ENCODE results near the gene LPCAT1.

LPCAT1 gene

DNA sequence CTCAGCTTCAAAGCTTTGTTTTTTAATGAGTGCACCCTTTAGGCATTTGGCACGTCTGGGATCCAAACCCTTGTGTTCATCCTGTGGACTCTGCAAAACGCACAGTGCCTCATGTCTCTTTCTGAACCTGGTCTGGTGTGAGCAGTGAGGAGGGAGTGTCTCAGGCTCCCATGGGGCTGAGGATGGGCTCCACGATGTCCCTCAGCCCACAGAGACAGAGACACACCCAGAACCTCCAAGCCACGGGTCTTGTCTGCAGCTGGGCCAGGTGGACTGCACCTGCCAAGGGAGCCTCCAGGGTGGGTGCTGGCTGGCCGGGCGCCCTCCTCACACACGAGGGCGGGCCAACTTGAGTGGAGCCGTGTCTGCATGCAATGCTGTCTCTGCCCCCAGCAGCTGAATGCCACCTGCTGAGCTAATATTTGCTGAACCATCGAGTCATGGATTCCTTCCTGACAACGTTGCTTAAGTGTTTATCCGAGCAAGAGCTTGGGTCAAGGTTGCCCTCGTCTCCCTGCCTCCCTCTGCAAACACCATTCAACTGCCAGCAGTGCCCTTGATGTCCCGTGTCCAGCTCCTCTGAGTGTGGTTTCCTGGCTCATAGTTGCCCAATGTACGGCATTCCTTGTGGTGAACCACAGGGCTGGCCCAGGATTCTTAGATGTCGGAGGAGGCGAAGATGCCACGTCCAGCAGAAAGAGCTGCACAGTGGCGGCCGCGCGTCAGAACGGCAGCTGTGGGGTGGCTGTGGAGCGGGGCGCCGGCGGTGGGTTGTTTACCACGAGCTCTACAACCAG is 31.4 kb upstream of the LPCAT1 start:
- peak; percentile 38 for DNase-seq (ENCODE audit: low spot score)

DNA sequence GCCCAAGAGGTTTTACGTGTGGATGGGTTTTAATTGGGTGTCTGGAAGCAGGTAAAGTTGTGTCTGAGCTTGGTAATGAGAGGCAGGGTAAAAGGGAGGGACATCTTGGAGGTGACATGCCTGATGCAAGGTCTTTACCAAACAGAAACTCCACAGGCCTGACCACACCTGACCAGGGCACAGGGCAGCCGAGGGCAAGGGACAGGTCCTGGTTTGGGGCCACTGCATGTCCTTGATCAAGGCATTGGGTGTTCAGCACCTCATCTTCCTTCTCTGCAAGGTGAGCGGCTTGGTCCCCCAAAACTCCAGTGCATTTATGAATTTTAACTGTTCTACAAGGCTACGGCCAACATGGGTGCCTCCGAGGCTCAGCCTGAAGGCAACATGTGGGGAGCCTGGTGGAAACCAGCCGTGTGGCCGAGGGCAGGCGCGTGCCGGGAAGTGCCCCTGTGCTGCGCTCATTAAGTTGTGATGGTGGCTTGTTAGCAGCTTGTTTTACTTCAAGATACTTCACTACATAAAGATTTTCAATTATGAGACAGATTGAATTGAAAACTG is 30.7 kb upstream of the LPCAT1 start:
- DNase-seq (ENCODE audit: low spot score) = peak; percentile 34

DNA sequence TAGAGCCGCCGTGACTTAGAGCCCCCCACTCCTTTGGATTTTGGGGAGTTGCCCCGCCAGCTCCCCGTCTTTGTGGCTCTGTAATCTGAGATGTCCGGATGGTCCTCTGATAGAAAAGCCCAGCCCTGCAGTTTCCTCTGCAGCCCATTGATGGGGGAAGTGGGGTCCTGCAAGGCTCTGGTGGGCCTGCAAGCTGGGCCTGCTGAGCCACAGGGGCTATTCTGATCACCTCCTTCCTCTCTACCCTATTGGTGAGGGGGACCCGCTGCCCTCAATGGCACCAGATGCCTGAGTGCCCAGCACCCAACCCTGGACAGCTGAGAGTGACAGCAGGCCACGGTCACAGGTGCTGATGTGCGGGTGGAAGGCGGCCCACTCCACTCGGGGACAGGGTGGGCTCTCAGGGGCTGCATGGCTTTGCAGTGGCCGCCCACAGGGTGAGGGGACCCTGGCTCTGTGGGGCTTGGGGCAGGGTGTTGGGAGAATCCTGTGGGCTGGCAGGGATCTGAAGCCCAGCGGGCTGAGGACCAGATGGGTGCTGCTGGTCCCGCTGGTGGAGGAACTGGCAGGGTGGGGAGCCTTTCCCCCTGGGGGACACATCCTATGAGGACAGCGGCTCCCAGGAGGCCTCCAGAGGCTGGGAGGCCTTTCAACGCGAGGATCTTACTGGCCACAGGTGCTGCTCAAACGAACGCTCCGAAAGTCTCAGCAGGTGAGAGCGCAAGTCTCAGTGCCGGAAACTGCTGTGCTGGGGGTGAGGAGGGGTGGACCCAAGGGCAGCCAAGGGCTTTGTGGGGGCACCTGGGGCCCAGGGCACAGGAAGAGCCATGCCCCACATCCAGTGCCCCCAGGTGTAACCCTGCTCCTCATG is 30.0 kb upstream of the LPCAT1 start:
- DNase-seq (ENCODE audit: low spot score) = peak; percentile 44

DNA sequence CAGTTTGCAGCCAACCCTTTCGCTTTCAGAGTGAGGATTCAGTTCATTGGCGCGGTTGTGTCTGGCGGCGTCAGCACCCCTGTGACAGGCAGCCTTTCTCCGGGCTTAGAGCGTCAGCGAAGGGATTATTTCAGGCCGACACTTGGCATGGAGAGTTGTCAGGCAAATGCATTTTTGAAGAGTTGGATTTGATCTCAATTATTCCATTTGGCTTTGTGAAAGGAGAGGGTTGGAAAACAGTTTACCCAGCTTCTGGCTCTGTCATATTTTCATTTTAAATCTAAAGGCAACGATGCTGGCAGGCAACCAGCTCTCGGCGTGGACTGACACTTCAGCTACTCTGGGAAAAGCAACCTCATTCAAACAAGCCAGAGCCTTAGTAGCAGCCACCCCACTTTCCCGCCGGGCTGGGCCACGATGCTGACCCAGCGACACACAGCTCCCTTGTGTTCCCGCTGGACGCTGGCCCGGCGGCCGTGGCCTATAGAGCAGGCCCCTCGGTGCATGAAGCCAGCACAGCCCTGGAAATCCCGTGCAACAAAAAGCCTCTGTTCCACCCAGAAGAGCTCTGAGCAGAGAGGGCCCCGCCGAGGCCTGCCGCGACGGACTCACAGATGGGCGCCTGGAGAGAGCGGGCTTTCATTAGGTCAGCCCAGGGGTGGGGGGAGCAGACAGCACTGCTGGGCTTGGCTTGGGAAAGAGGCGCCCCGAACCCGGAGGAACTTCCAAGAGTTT is 28.9 kb upstream of the LPCAT1 start:
- peak; percentile 68 for DNase-seq (ENCODE audit: low spot score)

DNA sequence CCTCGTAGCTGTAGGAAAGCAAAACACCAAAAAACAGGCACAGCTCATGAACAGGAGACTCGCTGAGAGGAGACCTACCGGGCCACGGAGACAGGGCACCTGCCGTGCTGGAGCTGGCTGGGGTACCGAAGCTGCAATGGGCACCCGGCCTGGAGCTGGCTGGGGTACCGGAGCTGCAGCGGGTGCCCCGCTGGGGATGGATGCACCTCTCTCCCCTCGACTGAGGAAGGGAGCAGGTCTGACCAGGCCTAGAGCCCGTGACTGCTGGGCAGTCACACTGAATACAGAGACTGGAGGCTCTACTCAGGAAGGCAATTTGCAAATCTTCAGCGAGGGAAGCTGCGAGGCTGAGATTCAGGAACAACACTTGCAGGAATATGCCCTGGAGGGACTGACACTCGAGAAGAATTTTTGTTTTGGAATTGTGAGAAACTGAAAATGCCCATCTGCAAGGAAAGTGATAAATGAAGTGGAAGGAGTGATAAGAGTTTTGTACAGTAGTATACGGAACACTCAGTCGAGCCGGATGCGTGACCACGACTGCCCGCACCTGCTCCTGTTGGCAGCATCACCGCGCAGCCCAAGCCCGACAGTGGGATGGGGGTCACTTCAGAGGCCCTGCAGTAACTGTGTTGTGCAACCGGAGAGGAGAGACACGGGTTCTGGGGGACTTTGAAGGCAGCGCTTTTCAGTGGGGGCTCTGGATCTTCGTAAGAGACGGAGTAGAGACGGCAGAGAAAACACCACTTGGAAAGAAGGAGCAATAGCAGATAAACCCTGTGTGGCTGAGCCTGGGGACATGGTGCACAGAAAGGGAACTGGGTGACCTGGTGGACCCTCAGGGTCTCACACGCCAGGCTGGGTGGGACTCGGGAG is 27.9 kb upstream of the LPCAT1 start:
- peak; percentile 38 for DNase-seq (ENCODE audit: low spot score)

DNA sequence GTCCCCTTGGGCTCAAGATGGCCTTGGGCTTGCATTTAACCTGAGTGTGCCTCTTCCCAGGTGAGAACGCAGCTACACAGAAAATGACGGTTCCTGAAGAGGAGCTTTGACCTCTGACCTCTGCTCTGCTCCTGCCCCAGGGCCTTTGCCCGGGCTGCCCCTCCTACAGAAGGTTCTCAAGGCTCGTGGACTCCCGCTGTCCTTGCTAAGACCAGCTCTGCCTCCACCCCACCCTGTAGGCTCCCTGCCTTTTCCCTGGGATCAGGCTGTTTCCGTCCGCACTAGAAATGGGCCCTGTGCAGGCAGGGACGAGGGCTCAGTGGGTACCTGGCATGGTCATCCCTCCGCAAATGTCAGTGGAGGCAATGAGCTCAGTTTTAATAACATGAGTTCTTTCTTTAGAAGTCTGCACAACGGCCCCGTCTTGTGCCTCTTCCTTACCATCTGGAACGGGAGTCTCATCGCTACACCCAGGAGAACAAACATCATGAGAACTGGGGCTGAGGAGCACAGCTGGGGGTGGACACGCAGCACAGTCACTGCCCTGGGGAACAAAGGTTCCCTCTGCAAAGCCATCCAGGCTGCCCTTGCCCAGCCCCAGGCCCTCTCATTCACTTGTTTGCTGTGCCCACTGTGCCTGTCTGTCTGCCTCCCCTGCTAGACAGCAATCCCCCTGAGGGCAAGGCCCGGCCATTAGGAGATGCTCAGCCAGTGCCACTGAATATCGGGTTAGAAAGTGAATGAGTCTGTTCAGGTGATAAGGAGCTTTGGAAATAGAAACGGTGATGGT is 26.7 kb upstream of the LPCAT1 start:
- peak; percentile 39 for DNase-seq (ENCODE audit: low spot score)

DNA sequence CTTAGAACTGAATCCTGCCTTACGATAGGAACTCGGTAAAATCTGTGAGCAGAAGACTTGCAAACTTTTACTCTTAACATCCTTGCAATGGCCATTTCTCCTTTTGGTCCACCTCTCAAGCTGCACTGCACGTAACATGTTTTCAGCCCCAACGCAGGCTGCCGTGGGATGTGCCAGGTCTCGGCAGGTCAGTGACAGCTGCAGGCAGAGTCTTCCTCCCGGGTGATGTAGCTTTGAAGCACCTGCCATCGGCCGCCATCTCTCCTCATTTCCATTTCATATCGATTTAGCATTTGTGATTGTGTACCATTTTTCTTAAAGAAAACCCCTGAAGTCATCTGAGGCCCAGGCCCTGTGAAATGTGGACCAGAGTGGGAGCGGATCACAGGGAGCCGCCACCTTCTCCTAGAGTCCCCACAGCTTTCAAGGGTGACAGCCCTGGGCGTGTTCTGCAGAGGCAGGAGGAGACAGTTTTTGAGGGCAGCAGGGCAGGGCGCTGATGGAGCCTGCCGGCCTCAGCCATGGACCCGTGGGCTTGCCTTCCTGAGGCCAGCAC is 25.8 kb upstream of the LPCAT1 start:
- DNase-seq (ENCODE audit: low spot score) = peak; percentile 33

DNA sequence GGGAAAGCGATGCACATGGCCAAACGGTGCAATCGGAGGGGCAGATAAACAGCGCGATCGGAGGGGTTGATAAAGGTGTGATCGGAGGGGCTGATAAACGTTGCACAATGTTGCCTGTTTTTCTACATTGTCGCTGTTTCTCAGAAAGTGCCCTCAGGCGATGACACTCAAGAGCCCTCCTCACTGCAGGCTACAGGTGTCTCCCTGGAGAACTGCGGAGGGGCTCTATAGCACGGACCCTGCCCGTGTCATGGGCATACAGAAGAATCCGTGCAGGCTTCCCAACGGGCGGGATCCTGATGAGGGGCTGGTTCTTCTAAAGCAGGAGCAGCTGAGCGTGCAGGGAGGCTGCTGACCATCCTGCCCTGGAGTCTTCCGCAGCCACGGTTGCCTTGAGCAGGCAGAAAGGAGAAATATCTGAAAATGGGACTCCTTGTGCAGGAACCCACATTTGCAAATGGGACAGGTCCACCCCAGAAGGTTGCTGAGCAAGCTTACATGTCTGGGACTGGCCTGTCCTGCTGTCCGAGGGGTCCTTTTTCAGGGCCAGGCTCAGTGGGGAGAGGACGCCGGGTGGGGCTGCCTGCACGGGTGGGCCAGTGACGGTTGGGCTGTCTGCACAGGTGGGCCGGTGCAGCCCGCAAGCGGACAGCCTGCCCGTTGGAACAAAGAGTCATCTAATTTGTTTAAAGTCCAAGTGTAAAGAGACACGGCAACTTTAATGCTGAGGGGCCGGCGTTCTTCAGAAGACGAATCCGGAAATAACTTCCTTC is 25.1 kb upstream of the LPCAT1 start:
- DNase-seq (ENCODE audit: low spot score) = peak; percentile 37

DNA sequence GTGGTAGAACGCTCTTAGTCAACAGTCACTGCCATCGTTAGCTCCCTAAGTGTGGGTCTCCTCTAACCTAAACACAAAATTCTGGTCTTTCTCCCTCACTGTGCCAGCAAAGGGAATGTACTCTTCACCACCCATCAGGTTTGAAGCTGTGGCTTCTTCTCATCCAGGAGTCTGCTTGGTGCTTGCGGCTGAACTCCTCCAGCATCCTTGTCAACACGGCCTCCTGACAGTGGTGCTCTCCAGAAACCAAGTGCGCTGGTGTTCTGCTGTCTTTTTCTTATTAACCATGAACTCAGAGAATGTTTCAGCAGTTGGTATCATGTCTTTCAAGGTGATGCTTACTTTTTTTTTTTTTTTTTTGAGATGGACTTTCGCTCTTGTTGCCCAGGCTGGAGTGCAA is 23.9 kb upstream of the LPCAT1 start:
- DNase-seq (ENCODE audit: low spot score) = no peak

DNA sequence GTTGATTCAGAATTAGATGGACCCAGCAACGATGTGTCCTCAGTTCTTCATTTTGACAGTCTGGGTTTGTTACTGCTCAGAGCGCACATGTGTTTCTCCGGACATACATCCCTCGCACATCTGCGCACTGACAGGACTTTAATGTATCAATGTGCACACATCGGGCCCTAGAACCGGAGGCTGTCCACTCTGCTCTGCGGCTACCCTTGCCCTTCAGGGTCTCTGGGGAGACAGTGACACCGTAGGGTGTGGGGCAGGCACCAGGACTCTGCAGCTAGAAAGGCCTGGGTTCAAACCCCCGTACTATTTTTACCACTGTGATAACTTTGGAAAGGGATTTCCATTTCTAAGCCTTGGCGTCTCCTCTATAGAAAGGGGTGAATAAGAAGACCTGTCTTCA is 23.5 kb upstream of the LPCAT1 start:
- DNase-seq (ENCODE audit: low spot score) = no peak

DNA sequence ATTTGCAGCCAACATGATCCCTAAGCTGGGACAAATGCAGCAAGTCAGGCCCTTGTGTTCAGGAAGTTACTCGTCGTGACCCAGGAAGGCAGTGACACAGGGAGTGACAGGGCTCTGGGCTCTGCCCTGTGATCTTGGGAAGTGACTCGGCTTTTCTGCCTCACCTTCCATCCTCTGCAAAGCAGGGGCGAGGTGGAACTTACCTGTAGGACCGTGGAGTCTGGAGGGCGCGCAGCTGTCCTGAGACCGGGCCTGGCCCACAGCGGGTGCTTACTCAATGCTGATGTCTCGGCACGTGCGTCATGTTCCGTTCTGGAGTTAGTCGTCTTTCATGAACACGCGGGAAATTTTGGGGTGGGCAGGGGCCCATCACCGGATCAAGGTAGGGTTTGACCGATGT is 22.8 kb upstream of the LPCAT1 start:
- DNase-seq (ENCODE audit: low spot score) = peak; percentile 29

DNA sequence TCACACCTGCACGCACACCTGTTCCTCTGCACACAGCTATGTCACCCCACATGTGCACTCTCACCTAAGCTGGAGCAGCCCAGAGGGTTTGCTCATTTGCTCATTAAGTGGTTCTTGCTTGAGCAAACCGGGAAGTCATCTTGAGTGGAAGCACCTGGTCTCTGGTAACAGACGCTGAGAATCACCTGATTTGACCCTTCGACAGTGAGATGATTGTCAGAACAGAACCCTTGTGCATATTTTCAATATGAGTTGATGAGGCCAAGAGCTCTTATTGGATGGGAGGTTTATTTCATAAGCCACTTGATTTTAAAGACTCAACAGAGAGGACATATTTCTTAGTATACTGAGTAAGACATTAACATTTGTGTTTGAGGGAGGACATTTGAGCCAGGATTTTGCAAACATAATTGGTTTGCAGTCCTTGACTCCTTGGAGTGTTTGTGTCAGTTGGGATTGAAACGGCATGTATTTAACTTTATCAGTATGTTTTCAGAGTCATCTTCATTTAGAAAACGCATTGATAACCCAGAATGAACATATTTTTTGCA is 22.1 kb upstream of the LPCAT1 start:
- no peak for DNase-seq (ENCODE audit: low spot score)

DNA sequence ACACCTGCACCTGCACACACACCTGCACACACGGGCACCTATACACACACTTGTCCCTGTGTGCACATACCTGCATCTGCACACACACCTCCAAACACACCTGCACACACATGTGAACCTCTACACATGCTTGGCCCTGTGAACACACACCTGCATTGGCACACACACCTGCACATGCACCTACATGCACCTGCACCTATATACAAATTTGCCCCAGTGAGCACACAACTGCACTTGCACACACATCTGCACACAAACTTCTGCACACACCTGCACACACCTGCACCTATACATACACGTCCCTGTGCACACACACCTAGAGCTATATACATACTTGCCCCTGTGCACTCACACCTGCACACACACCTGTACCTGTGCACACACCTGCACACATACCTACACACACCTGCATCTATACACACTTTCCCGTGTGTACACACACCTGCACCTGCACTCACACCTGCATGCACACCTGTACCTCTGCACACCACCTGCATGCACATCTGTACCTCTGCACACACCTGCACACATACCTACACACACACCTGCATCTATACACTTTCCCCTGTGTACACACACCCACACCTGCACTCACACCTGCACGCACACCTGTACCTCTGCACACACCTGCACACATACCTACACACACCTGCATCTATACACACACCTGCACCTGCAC is 21.5 kb upstream of the LPCAT1 start:
- no peak for DNase-seq (ENCODE audit: low spot score)

DNA sequence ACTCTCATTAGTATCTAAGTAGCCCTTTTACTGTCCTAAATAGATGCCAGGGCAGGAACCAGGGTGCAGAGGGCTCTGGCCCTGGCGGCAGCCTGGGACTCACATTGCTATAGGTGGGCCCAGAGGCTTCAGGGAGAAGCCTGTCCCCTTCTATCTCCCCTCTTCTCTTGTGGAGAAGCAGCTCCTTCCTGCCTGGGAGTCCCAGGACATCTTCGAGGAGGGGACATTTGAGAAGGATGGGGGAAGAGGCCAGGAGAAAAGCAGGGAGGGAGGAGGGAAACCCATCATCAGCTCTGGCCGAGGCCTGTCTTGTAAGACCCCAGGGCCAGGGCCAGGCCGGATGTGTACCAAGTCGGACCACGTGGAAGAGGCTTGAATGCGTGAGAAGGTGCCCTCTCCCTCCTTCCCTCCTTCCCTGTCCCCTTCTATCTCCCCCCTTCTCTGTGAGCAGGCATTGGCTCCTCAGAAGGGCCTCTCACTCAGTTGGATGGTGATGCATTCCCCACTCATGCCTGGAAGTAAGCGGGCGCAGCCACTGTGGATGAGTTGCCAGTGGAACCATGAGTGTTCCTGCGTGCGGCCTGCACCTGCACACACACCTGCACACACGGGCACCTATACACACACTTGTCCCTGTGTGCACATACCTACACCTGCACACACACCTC is 20.7 kb upstream of the LPCAT1 start:
- DNase-seq (ENCODE audit: low spot score) = no peak

DNA sequence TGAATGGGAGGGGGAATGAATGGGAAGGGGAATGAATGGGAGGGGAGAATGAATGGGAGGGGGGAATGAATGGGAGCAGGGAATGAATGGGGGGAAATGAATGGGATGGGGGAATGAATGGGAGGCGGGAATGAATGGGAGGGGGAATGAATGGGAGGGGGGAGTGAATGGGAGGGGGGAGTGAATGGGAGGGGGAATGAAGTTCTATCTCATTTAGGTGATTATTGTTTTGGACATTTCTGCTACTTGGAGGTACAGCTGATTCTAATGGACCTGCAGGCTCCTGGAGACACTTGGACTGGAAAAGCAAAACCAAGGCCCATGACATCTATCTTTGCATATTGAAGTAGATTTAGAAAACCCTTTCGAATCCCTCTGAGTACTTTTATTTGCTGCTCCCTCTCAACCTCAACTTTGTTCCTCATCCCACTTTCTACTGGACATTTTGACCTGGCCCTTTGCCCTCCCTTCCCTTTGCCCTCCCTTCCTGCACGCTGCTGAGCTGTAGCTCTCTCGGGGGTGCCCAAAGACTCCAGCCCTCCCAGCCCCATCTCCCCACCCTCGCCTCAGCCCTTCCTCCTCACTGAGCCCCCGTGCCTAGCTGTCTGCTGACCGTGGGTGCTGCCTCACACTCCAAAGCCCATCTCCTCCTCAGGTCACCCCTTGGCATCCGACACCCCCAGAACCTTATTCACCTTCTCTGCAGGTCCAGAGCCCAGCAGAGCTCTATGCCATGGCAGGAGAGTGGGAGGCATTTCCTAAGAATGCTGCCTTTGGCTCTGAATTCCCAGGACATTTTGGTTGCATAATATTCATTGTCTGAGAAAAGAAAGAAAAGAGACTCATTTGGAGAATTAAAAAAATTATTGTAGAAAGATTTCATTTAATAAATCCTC is 19.9 kb upstream of the LPCAT1 start:
- DNase-seq (ENCODE audit: low spot score) = no peak

DNA sequence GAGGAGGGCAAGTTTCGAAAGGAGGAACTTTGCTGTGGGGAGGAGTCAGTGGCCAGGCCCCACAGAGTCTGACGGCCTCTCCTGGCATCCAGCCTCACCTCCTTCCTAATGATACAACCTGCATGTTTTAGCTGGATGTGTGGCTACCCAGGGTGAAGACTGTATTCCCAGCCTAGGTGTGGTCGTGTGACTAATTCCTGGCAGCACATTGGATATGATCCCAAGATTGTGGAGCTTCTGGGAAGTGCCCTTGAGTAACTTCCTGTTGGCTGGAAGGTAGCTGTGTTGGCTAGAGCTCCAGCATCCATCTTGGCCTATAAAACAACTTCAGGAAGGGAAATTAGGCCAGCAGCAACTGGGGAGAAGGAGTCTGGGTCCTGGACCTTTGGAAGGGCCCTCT is 19.0 kb upstream of the LPCAT1 start:
- DNase-seq (ENCODE audit: low spot score) = no peak
